ENCODE measurements around the gene TMEM176A.

DNA sequence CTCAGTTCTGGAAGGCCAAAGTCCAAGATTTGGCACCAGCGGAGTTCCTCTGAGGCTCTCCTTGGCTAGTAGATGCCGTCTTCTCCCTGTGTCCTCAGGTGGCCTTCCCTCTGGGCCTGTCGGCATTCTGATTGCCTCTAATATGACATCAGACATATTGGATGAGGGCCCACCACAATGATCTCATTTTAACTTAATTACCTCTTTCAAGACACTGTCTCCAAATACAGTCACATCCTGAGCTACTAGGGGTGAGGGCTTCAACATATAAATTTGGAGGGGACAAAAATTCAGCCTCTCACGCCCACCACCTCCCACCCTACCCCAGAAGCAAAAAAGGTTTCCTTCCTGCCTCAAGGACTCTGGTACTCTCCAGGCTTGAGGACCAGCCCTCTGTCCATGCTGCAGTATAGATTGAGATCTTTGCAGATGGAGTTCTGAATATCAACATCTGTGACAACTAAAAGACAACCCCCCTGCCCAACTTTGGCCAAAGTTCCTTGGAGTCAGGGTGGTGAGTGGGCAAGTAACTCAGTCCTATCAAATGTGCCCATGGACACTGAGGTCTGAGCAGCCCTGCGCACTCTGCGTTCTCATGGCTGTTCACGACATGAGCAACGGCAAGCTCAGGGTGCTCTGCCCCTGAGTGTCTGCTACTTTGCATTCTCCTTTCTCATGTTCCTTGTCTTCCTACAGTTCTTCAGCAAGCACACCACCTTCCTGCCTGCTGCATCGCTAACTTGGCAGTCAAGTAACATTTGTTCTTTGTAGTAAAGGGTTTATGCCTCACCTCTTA lies 11.9 kb upstream of the TMEM176A start:
- TF ChIP-seq, protein P1, sequence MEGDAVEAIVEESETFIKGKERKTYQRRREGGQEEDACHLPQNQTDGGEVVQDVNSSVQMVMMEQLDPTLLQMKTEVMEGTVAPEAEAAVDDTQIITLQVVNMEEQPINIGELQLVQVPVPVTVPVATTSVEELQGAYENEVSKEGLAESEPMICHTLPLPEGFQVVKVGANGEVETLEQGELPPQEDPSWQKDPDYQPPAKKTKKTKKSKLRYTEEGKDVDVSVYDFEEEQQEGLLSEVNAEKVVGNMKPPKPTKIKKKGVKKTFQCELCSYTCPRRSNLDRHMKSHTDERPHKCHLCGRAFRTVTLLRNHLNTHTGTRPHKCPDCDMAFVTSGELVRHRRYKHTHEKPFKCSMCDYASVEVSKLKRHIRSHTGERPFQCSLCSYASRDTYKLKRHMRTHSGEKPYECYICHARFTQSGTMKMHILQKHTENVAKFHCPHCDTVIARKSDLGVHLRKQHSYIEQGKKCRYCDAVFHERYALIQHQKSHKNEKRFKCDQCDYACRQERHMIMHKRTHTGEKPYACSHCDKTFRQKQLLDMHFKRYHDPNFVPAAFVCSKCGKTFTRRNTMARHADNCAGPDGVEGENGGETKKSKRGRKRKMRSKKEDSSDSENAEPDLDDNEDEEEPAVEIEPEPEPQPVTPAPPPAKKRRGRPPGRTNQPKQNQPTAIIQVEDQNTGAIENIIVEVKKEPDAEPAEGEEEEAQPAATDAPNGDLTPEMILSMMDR (IDR thresholded peaks at IDR 0.05; ENCODE audit: insufficient read depth, low read length, poor library complexity, severe bottlenecking) = no peak
- TF ChIP-seq EZH2phosphoT487 (conservative IDR thresholded peaks at IDR 0.05; ENCODE audit: low read length) = no peak
